Measurements from ENCODE around the gene SLC25A22. TPM values are rescaled to one million over a fixed set of nuclear protein-coding genes. Genes with fewer than 3 reads are reported as not detected.

The SLC25A22 gene
- 14.2 and 17.4 TPM in 2 replicates for total RNA-seq

GRCh38 chr11:798093-798713 lies at the start of gene SLC25A22:
Gene SLC25A22, minus strand, starts transcription at chr11:798281. Its CDS starts 3,275 bp downstream, at chr11:795006.

GRCh38 chr11:842370-843002 lies 44.4 kb upstream of the SLC25A22 start, which contains the start of the genes POLR2L and TSPAN4:
Gene POLR2L, minus strand, starts transcription at chr11:842529. Its CDS starts 21 bp downstream, at chr11:842508.
Gene TSPAN4, plus strand, starts transcription at chr11:842852. Its CDS starts 7,453 bp downstream, at chr11:850305.

GRCh38 chr11:832529-833113 lies 34.5 kb upstream of the SLC25A22 start, which contains the start of gene CD151:
Gene CD151, plus strand, starts transcription at chr11:832952. Its CDS starts 3,118 bp downstream, at chr11:836070.

GRCh38 chr11:827897-828192 lies 29.8 kb upstream of the SLC25A22 start, which contains the start of gene CRACR2B:
Gene CRACR2B, plus strand, starts transcription at chr11:827919. Its CDS starts 689 bp downstream, at chr11:828608.

GRCh38 chr11:818396-819128 lies 20.5 kb upstream of the SLC25A22 start, which contains the start of gene PNPLA2:
Gene PNPLA2, plus strand, starts transcription at chr11:818914. Its CDS starts 805 bp downstream, at chr11:819719.

GRCh38 chr11:809287-810039 lies 11.4 kb upstream of the SLC25A22 start, which contains the start of gene RPLP2:
Gene RPLP2, plus strand, starts transcription at chr11:809967. Its CDS starts 268 bp downstream, at chr11:810235.

GRCh38 chr11:789943-790342 lies 8.1 kb downstream of the SLC25A22 start, which contains the start of gene CEND1:
Gene CEND1, minus strand, starts transcription at chr11:790090. Its CDS starts 1,514 bp downstream, at chr11:788576.

GRCh38 chr11:777288-778255 lies 20.5 kb downstream of the SLC25A22 start, which contains the start of gene GATD1:
Gene GATD1, minus strand, starts transcription at chr11:777487. Its CDS starts 25 bp downstream, at chr11:777462.

GRCh38 chr11:747158-748006 lies 50.7 kb downstream of the SLC25A22 start, which contains the start of gene TALDO1:
Gene TALDO1, plus strand, starts transcription at chr11:747464. Its CDS starts 18 bp downstream, at chr11:747482.

Small RNA genes within 50 kb of the gene (small RNA-seq; reads per million reads assigned to genes)
- not detected for gene SNORA52

Other genes with a start within 250 kb of the SLC25A22 start
- gene LMNTD2, start 237.5 kb downstream of the SLC25A22 start, total RNA-seq: 0.61 and 0.97 TPM in 2 replicates
- 3.7 and 7.7 TPM in 2 replicates for gene RASSF7, start 237.3 kb downstream of the SLC25A22 start, total RNA-seq
- gene PHRF1, start 221.8 kb downstream of the SLC25A22 start, total RNA-seq: 32.9 and 36.8 TPM in 2 replicates
- 10.6 and 18.5 TPM in 2 replicates for gene IRF7, start 182.3 kb downstream of the SLC25A22 start, total RNA-seq
- gene CDHR5, start 173.3 kb downstream of the SLC25A22 start, total RNA-seq: not detected in 2 replicates
- gene SCT, start 171.1 kb downstream of the SLC25A22 start, total RNA-seq: not detected in 2 replicates
- 0.12 and 0.32 TPM in 2 replicates for gene DRD4, start 161.0 kb downstream of the SLC25A22 start, total RNA-seq
- 37.0 and 40.8 TPM in 2 replicates for gene DEAF1, start 103.1 kb downstream of the SLC25A22 start, total RNA-seq
- 8.9 and 17.2 TPM in 2 replicates for gene TMEM80, start 102.5 kb downstream of the SLC25A22 start, total RNA-seq
- gene EPS8L2, start 92.0 kb downstream of the SLC25A22 start, total RNA-seq: 19.3 and 31.7 TPM in 2 replicates
- gene TALDO1, start 50.8 kb downstream of the SLC25A22 start, total RNA-seq: 92.8 and 94.2 TPM in 2 replicates
- 48.3 and 49.3 TPM in 2 replicates for gene GATD1, start 20.8 kb downstream of the SLC25A22 start, total RNA-seq
- gene CEND1, start 8.2 kb downstream of the SLC25A22 start, total RNA-seq: 0.97 and 1.9 TPM in 2 replicates
- 4.4 and 5.6 TPM in 2 replicates for gene PIDD1, start 7.0 kb upstream of the SLC25A22 start, total RNA-seq
- 47.4 and 134 TPM in 2 replicates for gene RPLP2, start 11.7 kb upstream of the SLC25A22 start, total RNA-seq
- gene PNPLA2, start 20.6 kb upstream of the SLC25A22 start, total RNA-seq: 29.4 and 33.1 TPM in 2 replicates
- 0.32 and 0.85 TPM in 2 replicates for gene CRACR2B, start 29.6 kb upstream of the SLC25A22 start, total RNA-seq
- gene CD151, start 34.7 kb upstream of the SLC25A22 start, total RNA-seq: 283 and 456 TPM in 2 replicates
- gene POLR2L, start 44.2 kb upstream of the SLC25A22 start, total RNA-seq: 67.7 and 69.6 TPM in 2 replicates
- gene TSPAN4, start 44.6 kb upstream of the SLC25A22 start, total RNA-seq: 129 and 138 TPM in 2 replicates
- gene CHID1, start 112.5 kb upstream of the SLC25A22 start, total RNA-seq: 63.4 and 63.6 TPM in 2 replicates
- gene AP2A2, start 127.6 kb upstream of the SLC25A22 start, total RNA-seq: 50.4 and 60.7 TPM in 2 replicates
- gene MUC6, start 238.4 kb upstream of the SLC25A22 start, total RNA-seq: not detected in 2 replicates

Data from hair follicle dermal papilla cell (primary cell).